Spleen (tissue), 11 donors: ENCODE data around the gene SMG6. TPM values are rescaled to one million over a fixed set of nuclear protein-coding genes. Genes with fewer than 3 reads are reported as not detected.
A peak's percentile ranks its signal among the peaks of the same experiment; 100 is the strongest.

ENCODE experiments used
- DNase-seq: peaks from one replicate; pipeline ENCODE4 v3.0.0-alpha.2; 2020
- H3K27ac ChIP-seq, 8 donors: fragments of 200-600 bp; sonication (generic) in 7 of 8; 1 replicate in 4 of 8; 2 replicates in 4 of 8; pipeline versions ENCODE4 v1.5.0 to v1.8.0; 2016 to 2021; ENCODE audit warnings: inconsistent platforms in 4 of 8, mild to moderate bottlenecking in 4 of 8, moderate library complexity in 1 of 8
- H3K27me3 ChIP-seq, 7 donors: fragments of 200-600 bp; sonication (generic) in 6 of 7; replicated peaks in 1 of 7; 1 replicate in 4 of 7; 2 replicates in 3 of 7; pipeline versions ENCODE4 v1.5.0 to v1.8.0; 2016 to 2021; ENCODE audit warnings: inconsistent platforms in 3 of 7, mild to moderate bottlenecking in 1 of 7
- H3K36me3 ChIP-seq, 6 donors: fragments of 200-600 bp; sonication (generic) in 5 of 6; 1 replicate in 4 of 6; 2 replicates in 2 of 6; pipeline versions ENCODE4 v1.5.0 to v1.8.0; 2016 to 2021; ENCODE audit warnings: inconsistent platforms in 2 of 6
- H3K4me1 ChIP-seq, 6 donors: fragments of 200-600 bp; sonication (generic) in 5 of 6; 1 replicate in 3 of 6; 2 replicates in 3 of 6; pipeline versions ENCODE4 v1.5.0 to v1.8.0; 2016 to 2021; ENCODE audit warnings: inconsistent platforms in 3 of 6
- H3K4me3 ChIP-seq, 8 donors: fragments of 200-600 bp; sonication (generic) in 7 of 8; 1 replicate in 4 of 8; 2 replicates in 4 of 8; pipeline versions ENCODE4 v1.5.0 to v1.8.0; 2016 to 2021; ENCODE audit warnings: inconsistent platforms in 4 of 8, mild to moderate bottlenecking in 4 of 8, moderate library complexity in 2 of 8
- H3K9me3 ChIP-seq, 8 donors: fragments of 200-600 bp; sonication (generic) in 7 of 8; 1 replicate in 4 of 8; 2 replicates in 4 of 8; pipeline versions ENCODE4 v1.5.0 to v1.8.0; 2016 to 2021; ENCODE audit warnings: inconsistent platforms in 4 of 8
- CTCF ChIP-seq, 11 experiments: fragments of 200-600 bp in 7 of 11; fragments of 450-650 bp in 4 of 11; sonication (generic) in 4 of 11; IDR thresholded peaks in 8 of 11; conservative IDR thresholded peaks in 3 of 11; 1 replicate in 7 of 11; 2 replicates in 4 of 11; pipeline versions ENCODE4 v1.4.0 to v1.8.0; 2016 to 2021; ENCODE audit warnings: antibody characterized with exemption in 11 of 11, inconsistent platforms in 4 of 11, mild to moderate bottlenecking in 1 of 11
- POLR2A ChIP-seq, 3 donors: fragments of 450-650 bp; IDR thresholded peaks; one replicate each; pipeline ENCODE4 v1.5.1; 2017; ENCODE audit warnings: antibody characterized with exemption in 3 of 3, mild to moderate bottlenecking in 1 of 3
- POLR2AphosphoS5 ChIP-seq, 3 donors: sonication (generic); formaldehyde crosslinking; IDR thresholded peaks; one replicate each; pipeline ENCODE4 v1.5.1; 2017; ENCODE audit warnings: antibody characterized with exemption in 3 of 3
- WGBS, 5 donors: extraction: QIAGEN DNeasy Blood & Tissue Kit in 3 of 5; methylation state at CpG; one replicate each; pipeline versions ENCODE4 v1.1.5 to v1.1.7; 2013 to 2018; 5-methylcytosine and 5-hydroxymethylcytosine counted together
- intact Hi-C: fragments of 100-400 bp; cut with DNase I; formaldehyde crosslinking; loops from one replicate; pipeline ENCODE4 v1.15.0; 2023; ENCODE audit warnings: low total_unique reads
- polyA plus RNA-seq, 3 donors: library from polyadenylated mRNA; stranded (reverse); fragments of 200-250 nt; gene quantifications; one replicate each; pipeline ENCODE4 v1.2.1, GENCODE V29; 2013
- total RNA-seq, 7 donors: library from RNA; depleted of rRNA in 3 of 7; stranded (reverse); fragments of >200 nt in 3 of 7; fragmentation: NEBNext Ultra II Directional in 4 of 7; extraction: Animal tissue kit (Norgen Biotek cat#: 25700) in 4 of 7; gene quantifications; one replicate each; pipeline versions ENCODE4 v1.1.0 to v1.2.1, GENCODE V29; 2016 to 2021
- donor health status: healthy with polysubstance abuse.
- donor health status: DM: no; HTN: no; CAD: no; lungs with moderate emphysema.
- donor health status: DM: no; HTN: no; CAD: no.
- donor health status: Bipolar disorder and iron deficiency.
- donor health status: healthy.
- donor health status: DM: no; HTN: no; CAD: no.
- donor health status: DM: yes; HTN: yes; CAD: no.

SMG6 gene
- total and polyA plus RNA-seq, 10 donors: 9.7 to 44.2 (median 28.0) TPM

- WGBS, 5 donors: 0 to 5% (median 1%) methylated on average over 46 to 93 of the region's 93 CpGs
- peak; percentile 99 for DNase-seq
- peak within 1 kb of the TSS; percentile 87 to 96 (median 93) for H3K27ac ChIP-seq
- no peaks in the 10 kb centered on the region for H3K27me3 ChIP-seq
- TF ChIP-seq POLR2A (IDR thresholded peaks at IDR 0.05): no peak
- peak; percentile 94 to 97 (median 95) for TF ChIP-seq POLR2AphosphoS5 (IDR thresholded peaks at IDR 0.05)
- TF ChIP-seq CTCF (IDR thresholded peaks at IDR 0.05 in 8 of 11, conservative IDR thresholded peaks at IDR 0.05 in 3 of 11): peak in 10 of 11 experiments; percentile 14 to 76 (median 56)
- H3K36me3 ChIP-seq: peaks cover 0 to 60% (median 37%) of the 10 kb centered on the region in 6 donors
- H3K9me3 ChIP-seq: no peaks in the 10 kb centered on the region
- H3K4me1 ChIP-seq: peaks cover 0 to 40% (median 29%) of the 10 kb centered on the region in 6 donors
- intact Hi-C loops: no loop called here
- peak within 1 kb of the TSS; percentile 52 to 85 (median 74) for H3K4me3 ChIP-seq
Measured at GRCh38 chr17:2041561-2042389, 261.8 kb downstream of the SMG6 start, which contains the start of gene OVCA2. Gene OVCA2 (plus strand): TSS chr17:2042022. CDS start chr17:2042048, 26 bp downstream.

DNA sequence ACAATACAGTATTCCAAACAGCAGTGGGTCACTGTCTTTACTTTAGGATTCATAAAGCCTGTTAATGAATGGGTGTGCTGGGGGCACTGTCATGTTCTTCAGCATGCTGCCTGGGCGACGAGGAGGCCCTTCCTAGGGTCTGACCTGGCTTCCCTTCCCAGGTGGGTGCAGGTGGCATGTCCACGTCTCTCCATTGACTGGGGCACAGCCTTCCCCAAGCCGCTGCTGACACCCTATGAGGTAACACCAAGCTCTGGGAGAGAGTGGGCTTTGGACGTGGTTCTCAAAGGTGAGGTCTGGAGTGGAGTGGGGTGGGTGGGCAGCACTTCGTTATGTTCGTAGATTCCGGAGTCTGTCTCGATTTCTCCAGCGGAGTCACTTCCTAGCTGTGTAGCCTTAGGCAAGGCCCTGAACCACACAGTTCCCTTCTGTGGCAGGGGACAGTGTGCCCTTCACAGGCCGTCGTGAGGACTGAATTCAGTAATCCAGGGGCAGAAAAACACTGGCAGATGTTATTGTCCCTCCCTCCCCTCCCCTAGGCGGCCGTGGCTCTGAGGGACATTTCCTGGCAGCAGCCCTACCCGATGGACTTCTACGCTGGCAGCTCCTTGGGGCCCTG is 262.5 kb downstream of the SMG6 start:
- TF ChIP-seq CTCF (IDR thresholded peaks at IDR 0.05 in 8 of 11, conservative IDR thresholded peaks at IDR 0.05 in 3 of 11) (no peak), POLR2AphosphoS5 (IDR thresholded peaks at IDR 0.05) (no peak), POLR2A (IDR thresholded peaks at IDR 0.05) (no peak)
- Histone ChIP-seq H3K27me3 (no peaks in the 10 kb centered on the region), H3K27ac (peak overlapping the region; percentile 87 to 96 (median 93)), H3K36me3 (peaks cover 0 to 67% (median 45%) of the 10 kb centered on the region in 6 donors), H3K4me3 (peak overlapping the region; percentile 52 to 85 (median 74)), H3K9me3 (no peaks in the 10 kb centered on the region), H3K4me1 (peaks cover 0 to 40% (median 29%) of the 10 kb centered on the region in 6 donors)
- intact Hi-C loops: no loop called here
- WGBS, 5 donors: 52 to 74% (median 56%) methylated on average over 12 to 16 of the region's 16 CpGs
- DNase-seq: peak; percentile 79

GRCh38 chr17:2040219-2040827 is 263.3 kb downstream of the SMG6 start:
- no peaks in the 10 kb centered on the region for H3K9me3 ChIP-seq
- no peak for TF ChIP-seq POLR2AphosphoS5 (IDR thresholded peaks at IDR 0.05)
- no peak for TF ChIP-seq POLR2A (IDR thresholded peaks at IDR 0.05)
- TF ChIP-seq CTCF (IDR thresholded peaks at IDR 0.05 in 8 of 11, conservative IDR thresholded peaks at IDR 0.05 in 3 of 11): no peak
- peaks cover 0 to 40% (median 29%) of the 10 kb centered on the region in 6 donors for H3K4me1 ChIP-seq
- DNase-seq: no peak
- H3K36me3 ChIP-seq: peaks cover 0 to 74% (median 51%) of the 10 kb centered on the region in 6 donors
- 83 to 96% (median 90%) methylated on average over 4 to 7 of the region's 7 CpGs for WGBS, 5 donors
- H3K27me3 ChIP-seq: no peaks in the 10 kb centered on the region
- intact Hi-C loops: no loop called here
- H3K4me3 ChIP-seq: no peak overlapping the region
- H3K27ac ChIP-seq: no peak overlapping the region
